Tibial artery (tissue), 4 donors: Measurements from ENCODE around the gene RASAL1.
A peak's percentile ranks its signal among the peaks of the same experiment; 100 is the strongest.
"Not testable (repeated sequence)": the region's sequence is repeated elsewhere in the genome, so short reads cannot be mapped to it uniquely, and the experiment has no call there.

ENCODE experiments used
- DNase-seq, 2 donors: peaks; one replicate each; pipeline ENCODE4 v3.0.0-alpha.2; 2019
- H3K27ac ChIP-seq, 2 donors: fragments of 200-600 bp; sonication (generic) in 1 of 2; 1 replicate in 1 of 2; 2 replicates in 1 of 2; pipeline ENCODE4 v1.5.1; 2018 to 2019; ENCODE audit warnings: mild to moderate bottlenecking in 1 of 2
- H3K27me3 ChIP-seq, 2 donors: fragments of 200-600 bp; sonication (generic) in 1 of 2; one replicate each; pipeline versions ENCODE4 v1.5.1 to v1.6.0; 2016 to 2019
- H3K36me3 ChIP-seq, 3 donors: fragments of 200-600 bp; sonication (generic) in 2 of 3; one replicate each; pipeline ENCODE4 v1.5.1; 2016 to 2019; ENCODE audit warnings: mild to moderate bottlenecking in 2 of 3
- H3K4me1 ChIP-seq, 4 donors: fragments of 200-600 bp; sonication (generic) in 2 of 4; 1 replicate in 3 of 4; 2 replicates in 1 of 4; pipeline ENCODE4 v1.5.1; 2016 to 2019
- H3K4me3 ChIP-seq, 2 donors: fragments of 200-600 bp; sonication (generic) in 1 of 2; 1 replicate in 1 of 2; 2 replicates in 1 of 2; pipeline ENCODE4 v1.5.1; 2018 to 2019; ENCODE audit warnings: mild to moderate bottlenecking in 2 of 2
- H3K9me3 ChIP-seq, 3 donors: fragments of 200-600 bp; sonication (generic) in 1 of 3; one replicate each; pipeline ENCODE4 v1.5.1; 2016 to 2019
- intact Hi-C: fragments of 100-400 bp; cut with DNase I; formaldehyde crosslinking; loops from one replicate; pipeline ENCODE4 v1.15.0; 2023; ENCODE audit warnings: low total_unique reads
- TF ChIP-seq, protein P1 (sequence below), 2 experiments: fragments of 200-600 bp in 1 of 2; fragments of 450-650 bp in 1 of 2; IDR thresholded peaks; one replicate each; pipeline ENCODE4 v1.5.1; 2017 to 2019; ENCODE audit warnings: antibody characterized with exemption in 2 of 2, mild to moderate bottlenecking in 1 of 2, moderate library complexity in 1 of 2

RASAL1 gene

DNA sequence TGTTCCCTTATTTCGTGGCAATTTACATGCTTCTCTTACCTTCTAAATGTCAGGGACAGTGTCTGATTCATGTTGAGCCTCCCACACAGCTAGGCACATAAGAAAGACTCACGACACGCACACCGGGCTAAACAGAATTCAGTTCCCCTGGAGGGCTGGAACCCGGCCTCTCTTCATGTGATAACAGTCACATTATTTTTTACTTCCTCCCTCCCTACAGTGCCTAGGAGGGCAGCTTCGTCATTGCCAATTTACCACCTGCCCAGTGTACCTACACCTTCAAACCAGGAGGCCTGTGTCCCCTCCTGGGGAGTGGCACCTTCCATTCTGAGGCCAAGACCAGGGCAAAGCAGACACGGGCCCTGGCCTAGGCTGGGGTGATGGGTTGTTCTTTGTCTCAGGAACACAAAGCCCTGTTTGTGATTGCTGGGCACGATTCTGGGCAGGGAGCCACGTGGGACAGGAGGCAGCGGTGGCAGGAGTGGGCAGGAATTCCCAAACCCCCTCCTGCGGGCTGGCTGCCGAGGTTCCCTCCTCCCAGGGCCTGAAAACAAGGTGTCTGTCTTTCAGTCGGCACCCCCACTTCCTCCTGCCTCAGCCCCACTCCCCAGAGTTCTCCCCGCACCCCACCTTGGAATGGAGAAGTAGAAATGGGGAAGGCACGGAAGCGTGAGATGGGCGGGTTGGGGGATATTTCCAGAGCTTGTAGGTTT lies 6.8 kb upstream of the RASAL1 start:
- no peak overlapping the region for H3K27ac ChIP-seq
- H3K27me3 ChIP-seq, result peaks cover 0 to 18% of the 10 kb centered on the region in 2 donors
- H3K4me3 ChIP-seq, result no peak overlapping the region
- no peaks in the 10 kb centered on the region for H3K36me3 ChIP-seq
- TF ChIP-seq, protein P1, sequence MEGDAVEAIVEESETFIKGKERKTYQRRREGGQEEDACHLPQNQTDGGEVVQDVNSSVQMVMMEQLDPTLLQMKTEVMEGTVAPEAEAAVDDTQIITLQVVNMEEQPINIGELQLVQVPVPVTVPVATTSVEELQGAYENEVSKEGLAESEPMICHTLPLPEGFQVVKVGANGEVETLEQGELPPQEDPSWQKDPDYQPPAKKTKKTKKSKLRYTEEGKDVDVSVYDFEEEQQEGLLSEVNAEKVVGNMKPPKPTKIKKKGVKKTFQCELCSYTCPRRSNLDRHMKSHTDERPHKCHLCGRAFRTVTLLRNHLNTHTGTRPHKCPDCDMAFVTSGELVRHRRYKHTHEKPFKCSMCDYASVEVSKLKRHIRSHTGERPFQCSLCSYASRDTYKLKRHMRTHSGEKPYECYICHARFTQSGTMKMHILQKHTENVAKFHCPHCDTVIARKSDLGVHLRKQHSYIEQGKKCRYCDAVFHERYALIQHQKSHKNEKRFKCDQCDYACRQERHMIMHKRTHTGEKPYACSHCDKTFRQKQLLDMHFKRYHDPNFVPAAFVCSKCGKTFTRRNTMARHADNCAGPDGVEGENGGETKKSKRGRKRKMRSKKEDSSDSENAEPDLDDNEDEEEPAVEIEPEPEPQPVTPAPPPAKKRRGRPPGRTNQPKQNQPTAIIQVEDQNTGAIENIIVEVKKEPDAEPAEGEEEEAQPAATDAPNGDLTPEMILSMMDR (IDR thresholded peaks at IDR 0.05), result no peak
- intact Hi-C loops, result no loop called here
- peak; percentile 46 to 74 for DNase-seq
- H3K4me1 ChIP-seq, result no peaks in the 10 kb centered on the region
- H3K9me3 ChIP-seq, result peaks cover 0 to 9% (median 7%) of the 10 kb centered on the region in 3 donors

DNA sequence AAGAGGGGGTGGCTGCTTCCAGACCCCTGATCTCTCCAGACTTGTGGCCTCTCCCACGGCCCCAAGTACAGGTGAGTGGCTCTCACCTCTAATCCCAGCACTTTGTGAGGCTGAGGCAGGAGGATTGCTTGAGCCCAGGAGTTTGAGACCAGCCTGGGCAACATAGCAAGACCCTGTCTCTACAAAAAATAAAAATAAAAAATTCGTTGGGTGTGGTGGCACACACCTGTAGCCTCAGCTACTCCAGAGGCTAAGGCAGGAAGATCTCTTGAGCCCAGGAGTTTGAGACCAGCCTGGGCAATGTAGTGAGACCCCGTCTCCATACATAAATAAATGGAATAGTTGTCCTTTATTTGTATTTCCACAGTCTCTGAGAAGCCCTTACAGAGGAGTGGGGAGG lies 6.2 kb upstream of the RASAL1 start:
- peaks cover 0 to 23% of the 10 kb centered on the region in 2 donors for H3K27me3 ChIP-seq
- H3K4me3 ChIP-seq, intact Hi-C loops, H3K36me3 ChIP-seq, H3K27ac ChIP-seq, DNase-seq, H3K4me1 ChIP-seq, H3K9me3 ChIP-seq: not testable (repeated sequence)

DNA sequence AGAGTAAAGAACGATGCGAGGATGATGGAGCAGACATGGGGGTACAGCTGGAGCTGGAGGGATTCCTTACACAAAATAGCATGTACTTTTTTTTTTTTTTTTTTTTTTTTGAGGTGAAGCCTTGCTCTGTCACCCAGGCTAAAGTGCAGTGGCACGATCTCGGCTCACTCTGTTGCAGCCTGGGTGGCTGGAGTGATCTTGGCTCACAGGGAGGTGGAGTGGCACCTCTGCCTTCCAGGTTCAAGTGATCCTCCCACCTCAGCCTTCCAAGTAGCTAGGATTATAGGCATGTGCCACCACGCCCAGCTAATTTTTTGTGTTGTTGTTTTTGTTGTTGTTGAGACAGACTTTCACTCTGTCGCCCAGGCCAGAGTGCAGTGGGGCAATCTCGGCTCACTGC lies 5.1 kb upstream of the RASAL1 start:
- intact Hi-C loops, result no loop called here
- Histone ChIP-seq H3K27ac (no peak overlapping the region), H3K27me3 (peaks cover 0 to 33% of the 10 kb centered on the region in 2 donors), H3K4me1 (peaks cover 0 to 8% (median 0%) of the 10 kb centered on the region in 4 donors), H3K36me3 (no peaks in the 10 kb centered on the region), H3K4me3 (no peak overlapping the region), H3K9me3 (no peaks in the 10 kb centered on the region)
- no peak for DNase-seq
- TF ChIP-seq, protein P1 (IDR thresholded peaks at IDR 0.05), result no peak

DNA sequence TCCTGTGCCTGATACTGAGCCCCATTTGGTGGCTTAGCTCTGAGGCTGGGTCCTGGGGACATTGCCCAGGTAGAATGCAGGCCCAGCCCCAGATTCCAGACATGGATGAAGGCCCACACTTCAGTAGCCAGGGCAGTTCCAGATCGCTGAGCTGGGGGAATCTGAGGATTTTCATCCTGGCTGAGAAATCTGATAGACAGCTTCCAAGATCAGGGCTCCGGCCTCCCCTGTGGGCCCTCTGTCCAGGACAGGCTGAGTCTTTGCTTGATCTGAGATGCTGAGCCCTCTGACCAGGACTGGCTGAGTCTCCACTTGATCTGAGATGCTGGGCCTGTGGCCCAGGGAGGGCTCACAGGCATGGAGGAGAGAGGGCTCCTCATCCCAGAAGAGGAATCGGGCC lies 3.3 kb upstream of the RASAL1 start:
- no peak overlapping the region for H3K27ac ChIP-seq
- no peaks in the 10 kb centered on the region for H3K36me3 ChIP-seq
- intact Hi-C loops, result no loop called here
- H3K4me3 ChIP-seq, result no peak overlapping the region
- TF ChIP-seq, protein P1 (IDR thresholded peaks at IDR 0.05), result no peak
- DNase-seq, result no peak
- H3K9me3 ChIP-seq, result no peaks in the 10 kb centered on the region
- peaks cover 0 to 14% (median 0%) of the 10 kb centered on the region in 4 donors for H3K4me1 ChIP-seq
- H3K27me3 ChIP-seq, result peaks cover 0 to 52% of the 10 kb centered on the region in 2 donors

DNA sequence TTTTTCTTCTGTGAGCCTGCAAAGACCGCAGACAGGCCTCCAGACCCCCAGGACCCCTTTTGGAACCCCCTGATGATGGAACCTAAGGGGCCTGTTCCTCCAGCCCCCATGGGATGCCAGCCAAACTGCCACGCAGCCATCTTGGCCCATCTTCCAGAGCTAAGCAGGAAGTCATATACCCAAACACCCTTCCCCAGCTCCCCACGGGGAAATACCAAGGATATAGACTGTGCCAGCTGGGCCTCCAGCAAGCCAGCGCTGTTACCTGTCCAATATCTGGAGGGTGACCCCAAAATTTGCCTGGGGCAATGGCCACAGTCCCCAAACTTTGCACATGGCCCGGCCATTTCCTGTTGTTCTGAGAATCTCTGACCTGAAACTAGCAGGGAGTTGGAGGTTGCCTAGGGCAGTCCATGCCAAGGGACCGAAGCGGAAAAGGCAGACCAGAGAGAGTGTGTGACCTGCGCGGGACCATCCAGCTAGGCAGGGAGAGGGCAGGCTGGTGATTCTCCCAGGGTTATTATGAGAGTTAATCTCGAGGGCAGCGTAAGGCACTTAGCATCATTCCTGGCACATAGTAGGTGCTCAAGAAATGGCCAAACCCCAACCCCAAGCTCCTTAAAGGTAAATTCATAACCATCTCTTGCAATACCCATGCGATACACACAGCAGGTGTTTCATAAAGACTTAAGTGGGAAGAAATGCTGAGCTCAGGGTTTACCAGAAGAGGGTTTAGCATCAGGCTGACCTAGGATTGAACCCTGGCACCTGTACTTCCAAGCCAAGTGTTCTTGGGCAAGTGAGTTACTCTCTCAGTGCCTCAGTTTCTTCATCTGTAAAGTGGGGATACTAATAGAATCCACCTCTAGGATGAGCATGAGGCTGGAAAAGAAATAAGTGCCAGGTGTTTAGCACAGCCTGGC lies 2.6 kb upstream of the RASAL1 start:
- Histone ChIP-seq H3K9me3 (no peaks in the 10 kb centered on the region), H3K36me3 (no peaks in the 10 kb centered on the region), H3K4me1 (peaks cover 0 to 14% (median 0%) of the 10 kb centered on the region in 4 donors), H3K27ac (no peak overlapping the region), H3K27me3 (peaks cover 0 to 56% of the 10 kb centered on the region in 2 donors), H3K4me3 (no peak overlapping the region)
- TF ChIP-seq, protein P1 (IDR thresholded peaks at IDR 0.05), result no peak
- intact Hi-C loops, result no loop called here
- no peak for DNase-seq
